Stimulated activated CD8-positive, alpha-beta memory T cell treated with anti-CD3 and anti-CD28 coated beads, Interleukin-7, amount 100 ng/mL, for 1 hour (primary cell): ENCODE results near the gene MAGEA9.
"Not testable (repeated sequence)": the region's sequence is repeated elsewhere in the genome, so short reads cannot be mapped to it uniquely, and the experiment has no call there.

Experiments used
- DNase-seq, 2 donors: peaks; one replicate each; pipeline ENCODE4 v3.0.0-alpha.2; 2020; ENCODE audit warnings: low read depth in 2 of 2

The MAGEA9 gene

GRCh38 chrX:149807747-149808458, 26.2 kb downstream of the MAGEA9 start:
- DNase-seq, result no peak

- no peak for DNase-seq
These were observed 36.9 kb downstream of the MAGEA9 start for GRCh38 chrX:149818652-149819051.

- DNase-seq, result no peak
These were observed 37.6 kb downstream of the MAGEA9 start for GRCh38 chrX:149819371-149819770.

GRCh38 chrX:149825424-149825823, 43.7 kb downstream of the MAGEA9 start:
- peak in 1 of 2 donors; percentile 18 for DNase-seq

GRCh38 chrX:149827254-149827653, 45.5 kb downstream of the MAGEA9 start:
- no peak for DNase-seq

GRCh38 chrX:149829751-149830191, 48.0 kb downstream of the MAGEA9 start:
- DNase-seq, result no peak

GRCh38 chrX:149830192-149830873, 48.6 kb downstream of the MAGEA9 start:
- no peak for DNase-seq

- no peak for DNase-seq
These were observed 49.7 kb downstream of the MAGEA9 start for GRCh38 chrX:149831473-149831872.

GRCh38 chrX:149836728-149837127, 55.0 kb downstream of the MAGEA9 start:
- DNase-seq, result not testable (repeated sequence)

GRCh38 chrX:149837167-149837566, 55.4 kb downstream of the MAGEA9 start:
- no peak for DNase-seq
